HG02623 (cell line): ENCODE data around the gene COX14.

Experiments
- ATAC-seq: cut with Tn5 transposase; IDR thresholded peaks from one replicate; pipeline ENCODE4 v1.9.1; 2021; ENCODE audit warnings: moderate library complexity; ENCODE audit not compliant: unreplicated experiment

COX14 gene

DNA sequence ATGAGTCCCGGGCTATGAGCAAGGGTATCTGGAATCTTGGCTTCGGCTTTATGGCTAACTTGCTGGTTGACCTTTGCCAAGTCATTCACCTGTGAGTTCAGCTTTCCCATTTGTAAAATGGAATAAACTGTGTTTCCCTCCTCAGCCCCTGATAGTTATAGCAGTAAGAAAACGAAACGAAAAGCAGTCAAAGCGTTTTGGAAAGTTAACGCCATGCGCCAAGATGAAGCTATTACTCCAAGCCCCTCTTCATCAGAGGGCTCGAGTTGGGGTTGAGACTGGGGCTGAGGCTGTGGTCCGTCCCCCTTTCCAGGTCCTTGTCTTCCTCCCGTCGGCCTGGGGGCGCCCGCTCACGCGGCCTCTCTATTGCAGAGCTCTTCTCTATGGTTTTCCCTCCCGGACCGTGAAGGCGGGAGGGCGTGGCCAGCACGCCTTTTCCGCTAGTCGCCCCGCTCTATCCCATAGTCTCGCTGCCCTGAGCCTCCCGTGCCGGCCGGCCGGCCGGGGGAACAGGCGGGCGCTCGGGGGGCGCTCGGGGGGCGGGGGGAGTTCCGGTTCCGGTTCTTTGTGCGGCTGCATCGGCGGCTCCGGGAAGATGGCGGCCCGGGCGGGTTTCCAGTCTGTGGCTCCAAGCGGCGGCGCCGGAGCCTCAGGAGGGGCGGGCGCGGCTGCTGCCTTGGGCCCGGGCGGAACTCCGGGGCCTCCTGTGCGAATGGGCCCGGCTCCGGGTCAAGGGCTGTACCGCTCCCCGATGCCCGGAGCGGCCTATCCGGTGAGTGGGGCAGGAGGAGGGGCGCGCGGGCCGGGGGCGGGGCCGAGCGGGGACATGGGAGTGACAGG, 27.0 kb upstream of the COX14 start, which contains the start of gene SMARCD1:
TSS of gene SMARCD1 (plus strand) at position 568 of the 840 bp plus-strand sequence. CDS start at position 596, 28 bp downstream.
- ATAC-seq: peak; percentile 89

DNA sequence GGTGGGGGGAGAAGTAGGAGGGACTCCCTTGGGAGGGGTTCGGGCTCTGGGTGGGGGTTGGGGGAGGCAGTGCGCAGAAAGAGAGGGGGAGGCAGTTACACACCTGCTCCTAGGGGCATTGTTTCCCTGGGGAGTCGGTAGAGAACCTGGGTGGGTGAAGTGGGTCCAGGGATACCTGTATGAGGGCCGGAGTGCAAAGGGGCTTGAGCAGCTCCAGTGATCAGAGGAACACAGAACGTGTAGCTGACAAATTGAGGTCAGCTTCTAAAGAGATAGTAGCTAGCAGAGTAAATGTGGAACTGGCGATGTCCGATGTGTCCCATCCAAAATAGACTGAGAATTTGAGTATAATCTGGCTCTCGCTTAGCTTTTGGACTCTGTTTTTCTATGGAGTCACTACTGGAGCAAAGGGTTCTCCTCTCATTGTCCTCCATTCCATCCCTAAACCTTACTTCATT, 26.4 kb upstream of the COX14 start:
- ATAC-seq: no peak

DNA sequence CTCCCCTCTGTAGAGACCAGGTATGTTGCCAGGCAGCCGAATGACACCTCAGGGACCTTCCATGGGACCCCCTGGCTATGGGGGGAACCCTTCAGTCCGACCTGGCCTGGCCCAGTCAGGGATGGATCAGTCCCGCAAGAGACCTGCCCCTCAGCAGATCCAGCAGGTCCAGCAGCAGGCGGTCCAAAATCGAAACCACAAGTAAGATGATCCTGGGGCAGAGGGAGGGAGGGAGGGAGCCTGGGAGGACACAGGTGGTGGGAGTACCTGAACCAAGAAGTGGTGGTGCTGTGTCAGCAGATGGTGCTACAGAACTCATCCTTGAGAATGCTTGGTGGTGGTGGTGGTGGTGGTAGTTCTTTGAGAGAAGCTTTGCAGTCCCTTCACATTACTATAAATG, 25.9 kb upstream of the COX14 start:
- ATAC-seq: no peak

DNA sequence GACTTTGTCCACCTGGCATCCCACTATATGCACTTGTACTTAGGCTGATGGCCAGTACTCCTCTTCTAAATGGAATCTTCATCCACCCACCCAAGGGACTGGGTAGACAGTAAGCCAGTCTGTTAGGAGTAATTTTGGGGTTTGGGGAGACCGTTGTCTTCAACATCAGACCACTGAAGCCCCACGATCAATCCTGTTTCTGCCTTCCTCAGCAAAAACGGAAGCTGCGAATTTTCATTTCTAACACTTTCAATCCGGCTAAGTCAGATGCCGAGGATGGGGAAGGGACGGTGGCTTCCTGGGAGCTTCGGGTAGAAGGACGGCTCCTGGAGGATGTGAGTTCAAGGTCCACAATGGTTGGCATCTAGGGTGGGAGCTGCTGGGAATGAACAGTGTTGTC, 24.9 kb upstream of the COX14 start:
- ATAC-seq: no peak

DNA sequence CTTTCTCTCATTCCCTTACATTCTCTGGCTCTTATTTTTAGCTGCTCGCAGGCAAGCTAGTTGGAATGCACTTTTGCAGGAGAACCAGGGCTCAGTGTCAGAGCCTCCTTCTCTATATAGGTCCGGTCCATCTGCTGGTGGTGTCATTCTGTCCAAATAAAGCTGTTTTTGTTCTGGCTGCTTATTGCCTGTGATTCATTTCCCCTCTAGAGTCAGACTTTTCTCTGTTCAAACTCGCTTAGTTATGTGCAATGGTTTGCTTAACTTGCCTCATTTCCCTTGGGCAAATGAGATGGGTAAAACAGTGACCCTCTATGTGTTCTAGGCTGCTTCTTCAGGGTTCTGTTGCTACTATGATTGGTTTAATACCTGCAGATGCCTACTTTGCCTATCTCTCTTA, 24.0 kb upstream of the COX14 start:
- no peak for ATAC-seq

DNA sequence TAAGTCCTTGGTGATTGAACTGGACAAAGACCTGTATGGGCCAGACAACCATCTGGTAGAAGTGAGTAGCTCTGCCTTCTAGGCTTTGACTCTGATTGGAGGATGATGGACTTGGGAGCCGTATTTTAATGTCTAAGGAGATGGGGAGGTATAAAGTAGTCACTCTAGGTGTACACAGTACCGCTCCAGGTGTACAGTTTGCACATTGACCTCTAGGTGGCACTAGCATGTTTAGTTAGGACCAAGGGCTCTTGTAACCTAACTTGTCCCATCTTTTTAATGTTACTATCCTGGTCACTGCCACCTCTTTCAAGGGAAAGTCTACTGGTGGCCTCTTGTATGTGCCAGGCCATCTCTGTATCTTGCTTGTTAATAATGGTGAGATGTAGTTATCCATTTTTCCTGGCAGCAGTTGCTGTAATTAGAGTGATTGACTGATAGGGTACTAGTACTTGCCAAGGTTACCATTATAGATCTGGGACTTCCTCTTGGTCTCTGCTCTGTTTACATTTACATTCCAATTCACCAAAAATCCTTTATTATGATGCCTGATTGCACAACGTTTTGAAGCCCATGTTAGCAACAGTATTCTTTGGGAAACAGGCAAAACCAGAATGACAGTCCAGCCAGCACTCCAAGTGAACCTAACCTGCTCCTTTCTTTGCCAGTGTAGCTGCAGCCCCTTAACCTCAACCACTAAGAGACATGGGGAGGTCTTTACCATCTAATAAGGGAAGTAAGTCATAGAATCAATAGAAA, 23.3 kb upstream of the COX14 start:
- ATAC-seq: no peak

DNA sequence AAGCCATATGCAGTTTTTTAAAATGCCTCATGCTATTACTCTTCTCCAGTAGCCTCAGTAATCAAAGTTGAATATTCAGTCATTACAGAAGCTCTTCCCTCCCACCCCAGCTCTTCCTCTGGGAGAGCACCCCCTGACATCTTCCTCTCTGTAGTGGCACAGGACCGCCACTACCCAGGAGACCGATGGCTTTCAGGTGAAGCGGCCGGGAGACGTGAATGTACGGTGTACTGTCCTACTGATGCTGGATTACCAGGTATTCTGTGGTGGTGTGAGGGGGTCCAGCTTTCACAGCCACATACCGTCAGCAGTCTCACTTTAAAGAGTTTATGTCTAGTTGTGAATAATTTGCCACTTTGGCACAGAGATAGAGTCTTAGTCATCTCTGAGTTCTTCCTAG, 22.3 kb upstream of the COX14 start:
- ATAC-seq: no peak

DNA sequence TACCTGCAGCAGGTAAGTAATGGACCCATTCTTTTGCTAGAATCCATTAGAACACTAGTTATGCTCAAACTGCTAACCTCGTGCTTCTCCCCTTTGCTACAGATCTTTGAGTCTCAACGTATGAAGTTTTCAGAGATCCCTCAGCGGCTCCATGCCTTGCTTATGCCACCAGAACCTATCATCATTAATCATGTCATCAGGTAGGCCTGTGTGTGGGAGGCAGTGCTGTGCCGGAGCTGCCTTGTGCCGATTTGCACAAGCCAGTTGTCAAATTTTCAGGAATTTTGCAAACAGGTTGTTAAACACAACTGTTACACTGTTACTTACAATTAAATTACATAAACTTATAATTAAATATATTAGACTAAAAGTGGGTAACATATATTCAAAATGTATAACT, 21.6 kb upstream of the COX14 start:
- no peak for ATAC-seq

DNA sequence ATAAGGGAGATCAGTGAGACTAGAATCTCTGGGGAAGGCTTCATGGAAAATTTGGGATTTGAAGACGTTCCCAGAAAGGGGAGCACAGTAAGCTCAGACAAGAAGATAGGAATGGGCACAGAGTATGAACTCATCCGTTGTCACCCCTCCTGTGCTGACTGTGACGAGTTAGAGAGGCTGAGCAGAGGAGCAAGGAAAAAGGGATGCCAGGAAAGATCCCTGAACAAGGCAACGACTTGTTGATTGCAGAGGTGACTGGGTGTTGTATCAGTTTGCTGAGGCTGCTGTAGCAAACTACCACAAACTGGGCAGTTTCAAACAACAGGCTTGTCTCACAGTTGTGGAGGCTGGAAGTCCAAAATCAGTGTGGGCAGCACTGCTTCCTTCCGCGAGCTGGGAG, 14.1 kb upstream of the COX14 start:
- no peak for ATAC-seq

DNA sequence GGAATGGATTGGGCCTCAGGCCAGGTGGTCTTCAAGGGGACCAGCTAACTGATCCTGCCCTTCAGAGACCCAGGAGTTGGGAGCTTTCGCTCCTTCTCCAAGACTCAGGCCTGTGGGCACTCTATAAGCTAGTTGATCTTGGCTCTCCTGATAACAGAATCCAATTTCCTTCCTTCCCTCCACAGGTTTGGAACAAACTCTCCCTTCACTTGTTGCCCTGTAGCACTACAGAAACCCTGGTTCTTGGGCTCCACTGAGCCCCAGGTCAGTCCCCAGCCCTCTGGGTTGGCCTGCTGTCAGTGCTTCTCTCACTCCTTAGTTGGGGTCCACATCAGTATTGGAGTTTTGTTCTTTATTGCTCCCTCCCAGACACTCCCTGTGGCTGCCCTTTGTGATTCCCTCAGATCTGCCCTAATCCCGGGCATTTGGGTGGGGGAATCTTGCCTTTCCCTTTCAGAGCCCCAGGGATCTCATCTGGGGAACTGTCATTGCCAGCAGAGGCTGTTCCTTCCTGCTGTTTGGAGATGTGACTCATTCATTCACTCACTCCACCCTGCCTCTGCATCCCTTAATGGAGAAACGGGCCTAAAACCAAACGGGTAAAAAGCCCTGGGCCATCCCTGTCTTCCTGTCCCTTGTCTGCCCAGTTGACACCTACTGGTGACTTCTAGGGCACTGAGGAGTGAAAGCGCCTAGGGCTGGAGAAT, 12.6 kb upstream of the COX14 start:
- no peak for ATAC-seq

DNA sequence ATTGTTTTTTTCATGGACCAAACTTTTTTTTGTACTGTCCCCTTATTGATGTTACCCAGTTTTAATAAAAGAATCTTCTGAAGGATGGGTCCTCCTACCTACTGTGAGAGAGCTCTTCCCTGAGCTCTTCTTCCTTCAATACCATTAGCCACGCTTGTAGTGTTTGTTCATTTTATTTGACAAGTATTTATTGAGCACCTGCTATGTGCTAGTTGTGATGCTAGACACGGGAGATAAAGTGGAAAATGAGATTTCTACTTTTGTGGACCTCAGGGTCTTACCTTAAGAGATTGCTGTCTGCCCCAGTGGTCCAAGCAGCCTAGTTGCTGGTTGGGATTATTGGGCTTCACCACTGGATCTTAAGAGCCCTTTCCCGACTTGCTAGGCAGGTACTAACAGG, 11.5 kb upstream of the COX14 start:
- ATAC-seq: no peak

DNA sequence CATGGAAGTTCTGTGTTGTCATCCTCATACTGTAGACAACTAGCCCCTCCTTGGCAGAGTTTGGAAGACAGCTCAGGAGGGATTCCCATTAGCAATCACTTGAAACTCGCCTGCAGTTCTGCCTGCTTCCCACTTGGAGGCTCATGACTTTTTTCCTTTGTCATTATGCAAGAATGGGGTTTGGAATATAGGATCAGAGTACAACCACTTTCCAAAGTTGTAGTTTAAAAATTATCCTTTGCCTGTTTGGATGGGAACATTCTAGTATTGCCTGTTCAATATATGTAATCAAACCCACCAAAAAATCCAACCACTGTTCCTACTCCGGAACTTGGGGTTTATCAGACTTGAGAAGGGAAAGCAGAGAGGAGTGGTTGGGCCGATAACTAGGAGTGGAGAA, 10.4 kb upstream of the COX14 start:
- ATAC-seq: no peak

DNA sequence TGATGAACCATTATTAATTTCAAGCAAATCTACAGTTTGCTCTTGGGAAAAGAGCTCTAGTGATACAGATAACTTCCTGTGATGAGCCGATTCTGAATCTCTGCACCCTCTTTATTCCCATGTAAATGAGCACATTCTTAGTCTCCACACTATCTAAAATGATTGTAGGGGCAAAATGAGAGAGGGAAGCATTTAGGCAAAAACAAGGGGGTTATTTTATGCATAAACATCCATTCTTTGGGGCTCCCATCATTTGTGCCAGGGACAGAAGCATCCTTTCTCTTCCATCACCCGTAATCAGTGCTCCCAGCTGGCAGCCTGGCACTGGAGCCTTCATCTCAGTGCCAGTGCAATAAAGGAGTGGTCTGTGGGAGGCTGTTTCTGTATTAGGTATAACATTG, 9.9 kb upstream of the COX14 start:
- ATAC-seq: no peak

DNA sequence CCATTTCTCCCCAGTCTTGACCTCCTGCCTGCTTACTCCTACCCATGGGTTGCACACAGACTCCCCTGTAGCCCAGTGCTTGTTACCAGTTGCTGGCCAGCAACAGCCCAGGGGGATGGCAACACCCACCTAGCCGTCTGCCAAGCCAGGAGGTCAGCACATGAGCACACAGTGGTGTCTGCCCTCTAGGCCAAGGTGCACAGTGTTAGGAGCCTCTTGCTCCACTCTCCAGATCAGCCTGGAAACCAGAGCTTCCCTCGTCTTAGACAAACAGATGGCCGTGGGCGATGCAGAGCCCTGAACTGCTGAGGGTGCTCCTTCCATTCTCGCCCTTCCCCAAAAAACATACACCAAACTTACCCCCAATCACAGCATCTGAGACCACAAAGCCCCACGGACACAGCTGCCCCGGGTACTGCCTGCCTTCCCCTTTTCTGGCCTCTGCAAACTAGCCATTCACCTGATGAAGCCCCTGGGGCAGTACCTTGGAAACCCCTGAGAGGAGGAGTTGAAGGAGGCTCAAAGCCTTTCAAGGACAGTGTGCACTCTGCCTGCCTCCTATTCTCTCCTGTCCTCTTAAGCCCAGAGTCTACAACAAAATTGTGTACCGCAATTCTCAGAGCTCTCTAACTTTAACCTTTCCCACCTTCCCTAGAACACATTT, 9.3 kb upstream of the COX14 start:
- ATAC-seq: no peak

DNA sequence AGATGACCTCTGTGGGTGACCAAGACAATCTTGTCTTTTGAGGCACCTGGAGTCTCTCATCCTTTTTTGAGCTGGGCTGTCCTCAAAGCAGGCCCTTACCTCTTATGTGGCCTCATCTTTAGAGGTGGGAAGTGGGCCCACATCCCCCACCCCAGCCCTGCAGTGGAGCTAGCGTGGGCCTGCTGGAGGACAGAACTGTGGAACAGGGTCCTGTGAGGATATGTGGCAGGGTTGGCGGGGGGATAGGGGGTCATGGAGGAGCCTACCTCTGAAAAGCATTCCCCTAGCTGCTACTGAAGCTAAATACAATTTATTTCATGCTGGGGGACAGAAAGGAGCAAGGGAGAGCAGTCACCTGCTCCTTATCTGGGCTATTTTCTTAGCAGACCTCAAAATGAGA, 8.7 kb upstream of the COX14 start:
- no peak for ATAC-seq

DNA sequence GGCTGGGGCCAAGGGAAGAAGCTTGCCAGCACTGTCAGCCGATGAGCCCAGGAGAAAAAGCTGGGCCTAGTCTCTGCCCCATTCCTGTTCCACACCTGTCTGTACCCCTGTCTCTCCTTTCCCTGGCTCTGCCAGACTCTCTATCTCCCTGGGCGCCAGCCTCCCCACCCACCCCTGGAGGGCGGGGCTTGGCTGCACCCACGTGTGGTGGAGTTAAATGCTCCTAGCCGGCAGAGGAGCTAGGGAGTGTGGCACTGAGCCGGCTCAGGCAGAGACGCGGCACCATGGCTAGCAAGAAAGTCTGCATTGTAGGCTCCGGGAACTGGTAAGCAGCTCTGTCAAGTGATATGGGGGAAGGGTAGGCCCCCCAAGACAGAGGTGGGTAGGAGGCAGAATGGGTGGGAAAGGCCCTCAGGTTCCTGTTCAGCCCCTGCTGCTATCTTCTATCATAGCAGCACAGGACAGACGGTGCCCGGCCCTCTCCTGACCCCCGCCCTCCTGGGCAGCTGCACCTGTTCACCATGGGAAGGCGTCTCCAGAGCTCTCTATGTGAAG, 8.2 kb upstream of the COX14 start, which contains the start of gene GPD1:
TSS of gene GPD1 (plus strand) at position 242 of the 555 bp plus-strand sequence. CDS start at position 285, 43 bp downstream.
- ATAC-seq: no peak

DNA sequence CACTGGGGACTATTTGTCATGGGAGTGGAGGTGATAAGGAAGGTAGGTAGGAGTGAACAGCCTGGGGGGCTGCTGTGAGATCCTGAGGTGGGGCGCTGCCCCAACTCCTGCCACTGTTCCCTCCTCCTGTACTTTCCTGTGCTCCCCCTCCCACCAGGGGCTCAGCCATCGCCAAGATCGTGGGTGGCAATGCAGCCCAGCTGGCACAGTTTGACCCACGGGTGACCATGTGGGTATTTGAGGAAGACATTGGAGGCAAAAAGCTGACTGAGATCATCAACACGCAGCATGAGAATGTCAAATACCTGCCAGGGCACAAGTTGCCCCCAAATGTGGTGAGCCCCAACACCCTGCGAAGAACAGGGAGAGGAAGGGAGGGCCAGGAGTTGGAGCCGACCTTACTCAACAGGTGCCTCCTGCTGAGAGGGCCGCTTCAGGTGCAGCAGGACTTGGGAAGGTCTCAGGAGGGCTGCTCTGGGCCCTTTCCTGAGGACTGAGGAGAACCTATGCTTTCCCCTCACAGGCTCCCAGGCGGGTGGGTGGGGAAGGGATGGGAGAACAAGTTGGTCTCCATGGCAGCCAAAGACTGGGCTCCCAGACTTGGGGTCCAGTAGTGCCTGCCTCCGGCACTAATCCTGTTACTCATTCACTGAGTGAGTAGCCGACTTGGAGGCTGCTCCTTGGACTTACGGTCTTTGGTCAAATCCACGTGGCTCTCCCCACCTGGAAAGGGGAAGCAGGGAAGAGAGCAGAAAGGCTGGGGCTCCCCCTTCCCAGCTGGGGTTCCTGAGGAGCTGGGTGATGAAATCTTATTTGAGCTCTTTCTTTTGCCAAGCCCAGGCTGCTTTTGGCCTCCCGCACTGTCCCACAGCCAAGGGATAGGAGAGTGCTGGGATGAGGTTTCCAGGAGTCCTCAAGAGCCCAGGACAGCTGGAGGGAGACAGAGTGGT, 7.3 kb upstream of the COX14 start:
- no peak for ATAC-seq

DNA sequence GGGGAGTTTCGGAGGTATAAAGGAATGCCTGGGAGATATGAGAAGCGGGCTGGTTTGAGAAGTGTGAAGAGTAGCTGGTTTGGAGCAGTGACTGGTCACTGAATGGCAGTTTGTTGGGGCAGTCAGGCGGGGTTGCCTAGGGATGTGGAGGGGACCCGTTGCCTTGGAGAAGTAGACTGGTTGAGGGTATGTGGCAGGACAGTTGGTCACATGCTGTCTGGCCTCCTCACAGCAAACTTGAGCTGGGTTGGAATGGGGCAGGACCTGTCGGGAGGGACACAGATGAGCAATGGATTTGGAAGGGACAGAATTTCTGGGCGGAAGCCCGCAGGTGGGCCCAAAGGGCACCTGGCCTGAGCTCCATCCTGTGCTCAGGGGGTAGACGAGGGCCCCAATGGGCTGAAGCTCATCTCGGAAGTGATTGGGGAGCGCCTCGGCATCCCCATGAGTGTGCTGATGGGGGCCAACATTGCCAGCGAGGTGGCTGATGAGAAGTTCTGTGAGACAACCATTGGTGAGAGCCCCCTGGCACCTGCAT, 6.1 kb upstream of the COX14 start:
- no peak for ATAC-seq

DNA sequence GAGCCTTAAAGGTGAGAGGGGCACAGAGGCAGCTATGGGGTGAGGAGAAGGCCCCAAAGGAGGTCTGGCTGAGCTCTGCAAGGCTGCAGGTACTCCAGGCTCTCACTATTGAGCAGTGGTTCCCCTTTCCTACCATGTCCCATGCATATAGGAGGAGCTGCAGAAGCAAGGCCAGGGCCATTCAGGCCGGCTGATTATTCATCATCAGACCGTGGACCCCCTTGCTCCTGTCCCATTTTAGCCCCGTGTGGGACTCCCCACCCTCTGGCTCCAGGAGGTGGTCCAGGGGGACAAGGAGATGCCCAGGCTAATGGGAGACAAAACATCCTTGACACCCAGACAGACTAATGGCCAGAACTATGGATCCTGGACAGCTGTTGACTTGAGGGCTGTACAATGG, 5.1 kb upstream of the COX14 start:
- ATAC-seq: no peak
